HG02840 (cell line): ENCODE measurements around the gene ELL2.
"Not testable (repeated sequence)": the region's sequence is repeated elsewhere in the genome, so short reads cannot be mapped to it uniquely, and the experiment has no call there.

Experiments used
- ATAC-seq: cut with Tn5 transposase; IDR thresholded peaks from one replicate; pipeline ENCODE4 v1.9.1; 2021; ENCODE audit warnings: mild to moderate bottlenecking, moderate library complexity, moderate number of reproducible peaks; ENCODE audit not compliant: unreplicated experiment, low FRiP score

The ELL2 gene

GRCh38 chr5:95887977-95888376 is 73.7 kb downstream of the ELL2 start:
- no peak for ATAC-seq

- no peak for ATAC-seq
Observed at GRCh38 chr5:95886340-95887044, 75.2 kb downstream of the ELL2 start.

GRCh38 chr5:95884511-95884910 is 77.1 kb downstream of the ELL2 start:
- ATAC-seq, result no peak

- peak; percentile 40 for ATAC-seq
Observed at GRCh38 chr5:95884017-95884325, 77.7 kb downstream of the ELL2 start.

- ATAC-seq, result peak; percentile 45
Observed at GRCh38 chr5:95883185-95884016, 78.2 kb downstream of the ELL2 start.

- ATAC-seq, result no peak
Observed at GRCh38 chr5:95881833-95882232, 79.8 kb downstream of the ELL2 start.

- no peak for ATAC-seq
Observed at GRCh38 chr5:95880081-95880926, 81.3 kb downstream of the ELL2 start.

- ATAC-seq, result no peak
Observed at GRCh38 chr5:95879661-95880060, 82.0 kb downstream of the ELL2 start.

GRCh38 chr5:95878417-95879323 is 83.0 kb downstream of the ELL2 start:
- no peak for ATAC-seq

GRCh38 chr5:95876782-95877181 is 84.9 kb downstream of the ELL2 start:
- no peak for ATAC-seq

GRCh38 chr5:95874246-95874645 is 87.4 kb downstream of the ELL2 start:
- no peak for ATAC-seq

GRCh38 chr5:95873351-95873750 is 88.3 kb downstream of the ELL2 start:
- ATAC-seq, result no peak

GRCh38 chr5:95872346-95873268 is 89.0 kb downstream of the ELL2 start:
- ATAC-seq, result no peak

GRCh38 chr5:95871146-95871806 is 90.4 kb downstream of the ELL2 start:
- no peak for ATAC-seq

GRCh38 chr5:95870105-95870672 is 91.5 kb downstream of the ELL2 start:
- ATAC-seq, result peak; percentile 49

- not testable (repeated sequence) for ATAC-seq
Observed at GRCh38 chr5:95869173-95869855, 92.3 kb downstream of the ELL2 start.

GRCh38 chr5:95868136-95868535 is 93.5 kb downstream of the ELL2 start:
- no peak for ATAC-seq
